Breast epithelium (tissue), 3 donors: ENCODE results near the gene YAP1.

Experiments
- CTCF ChIP-seq, 3 donors: fragments of 450-650 bp; IDR thresholded peaks; one replicate each; pipeline ENCODE4 v1.5.1; 2016 to 2017; ENCODE audit warnings: antibody characterized with exemption in 3 of 3, mild to moderate bottlenecking in 3 of 3, moderate library complexity in 3 of 3
- POLR2A ChIP-seq: fragments of 450-650 bp; IDR thresholded peaks from one replicate; pipeline ENCODE4 v1.6.1; 2016; ENCODE audit warnings: antibody characterized with exemption, mild to moderate bottlenecking, moderate library complexity
- POLR2AphosphoS5 ChIP-seq, 3 donors: sonication (generic); formaldehyde crosslinking; IDR thresholded peaks; one replicate each; pipeline ENCODE4 v1.6.1; 2017; ENCODE audit warnings: antibody characterized with exemption in 3 of 3

GRCh38 chr11:102158164-102158735 lies 48.0 kb downstream of the YAP1 start:
- TF ChIP-seq CTCF (IDR thresholded peaks at IDR 0.05) (no peak), POLR2A (no peak), POLR2AphosphoS5 (IDR thresholded peaks at IDR 0.05) (no peak)
